Calu3 (cell line): ENCODE data around the gene DRAXIN. TPM values are rescaled to one million over a fixed set of nuclear protein-coding genes. Genes with fewer than 3 reads are reported as not detected.

Source experiments
- BruUV-seq: library from RNA; stranded (reverse); fragments of 400-500 nt; replicated peaks from 2 replicates; lab custom pipeline; 2021; lab: Mats Ljungman, UMichigan
- CTCF ChIA-PET: fragments of 300-600 bp; sonication (Branson Sonifier 250); formaldehyde crosslinking; loops from one replicate; lab custom pipeline; 2022; ENCODE audit warnings: antibody characterized with exemption; lab: Charles Lee
- DNase-seq: peaks from one replicate; pipeline ENCODE4 v3.0.0; 2022
- H3K27ac Mint-ChIP-seq: one replicate; pipeline ENCODE4 v1.8.0; 2022; ENCODE audit warnings: mixed read lengths; ENCODE audit not compliant: unreplicated experiment
- H3K27me3 Mint-ChIP-seq: one replicate; pipeline ENCODE4 v1.8.0; 2022; ENCODE audit warnings: mixed read lengths; ENCODE audit not compliant: unreplicated experiment
- H3K36me3 Mint-ChIP-seq: one replicate; pipeline ENCODE4 v1.8.0; 2022; ENCODE audit warnings: mild to moderate bottlenecking, moderate library complexity, mixed read lengths; ENCODE audit not compliant: insufficient read depth, unreplicated experiment
- H3K4me1 Mint-ChIP-seq: one replicate; pipeline ENCODE4 v1.8.0; 2022; ENCODE audit warnings: mild to moderate bottlenecking, low read depth, mixed read lengths; ENCODE audit not compliant: unreplicated experiment
- H3K4me3 Mint-ChIP-seq: one replicate; pipeline ENCODE4 v1.8.0; 2022; ENCODE audit warnings: mild to moderate bottlenecking, low read depth, moderate library complexity, mixed read lengths; ENCODE audit not compliant: unreplicated experiment
- H3K9me3 Mint-ChIP-seq: one replicate; pipeline ENCODE4 v1.8.0; 2022; ENCODE audit warnings: low read depth, mixed read lengths; ENCODE audit not compliant: unreplicated experiment
- intact Hi-C: fragments of 100-400 bp; cut with micrococcal nuclease; formaldehyde crosslinking; loops from one replicate; pipeline ENCODE4 v1.10.0; 2022; ENCODE audit not compliant: unreplicated experiment
- total RNA-seq: library from RNA; stranded (reverse); gene quantifications from 2 replicates; pipeline ENCODE4 v1.2.3, GENCODE V29; 2022
- TF ChIP-seq, protein P1 (sequence below): fragments of 200-600 bp; IDR thresholded peaks from one replicate; pipeline ENCODE4 v1.8.0; 2022; ENCODE audit warnings: antibody characterized with exemption; ENCODE audit not compliant: unreplicated experiment

Gene DRAXIN
- total RNA-seq, 1 experiment from 2014 or later, result not detected

DNA sequence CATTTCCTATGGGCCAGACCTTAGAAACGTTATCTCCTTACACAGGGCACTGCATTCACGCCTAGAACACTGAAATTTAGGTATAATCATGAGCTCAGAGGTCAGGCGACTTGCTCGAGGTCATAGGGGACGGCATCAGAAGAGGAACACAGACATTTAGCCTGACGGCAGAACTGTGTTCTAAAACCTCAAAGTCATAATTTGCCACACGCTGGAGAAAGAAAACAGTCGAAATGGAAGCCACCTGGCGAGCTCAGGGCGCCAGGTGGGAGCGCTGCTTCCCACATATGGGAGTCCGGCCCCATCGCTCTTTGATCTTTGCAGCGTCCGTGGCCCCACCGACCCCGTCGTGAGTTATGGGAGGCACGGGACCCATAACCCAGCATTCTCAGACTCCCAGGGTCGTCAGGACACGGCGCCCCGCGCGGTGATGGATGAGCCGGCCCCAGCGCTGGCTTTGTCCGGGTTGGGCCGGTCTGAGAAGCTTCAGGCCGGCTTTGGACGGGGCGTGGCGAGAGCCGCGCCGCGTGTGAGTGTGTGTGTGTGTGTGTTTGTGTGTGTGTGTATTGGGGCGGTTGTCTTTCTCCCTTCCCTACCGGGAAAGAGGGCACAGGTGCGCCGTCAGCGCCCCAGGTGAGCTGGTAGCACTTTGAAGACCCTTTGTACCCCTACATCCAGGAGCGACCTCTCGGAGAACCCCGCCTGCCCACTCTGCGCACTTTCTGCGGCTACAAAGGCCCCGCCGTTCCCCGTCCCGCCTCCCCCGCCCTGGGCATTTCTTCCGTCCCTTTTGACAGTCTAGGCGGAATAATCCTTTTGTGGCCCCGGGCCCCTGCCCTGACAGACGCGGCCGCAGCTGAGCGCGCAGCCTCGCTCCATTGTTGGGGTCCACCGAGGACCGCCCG, 861 bp upstream of the DRAXIN start:
- peak; percentile 9 for DNase-seq
- intact Hi-C loops, result no loop called here
- Mint-ChIP-seq H3K9me3 (no peaks in the 10 kb centered on the region), H3K27me3 (peaks cover 66% of the 10 kb centered on the region), H3K36me3 (peaks cover 9% of the 10 kb centered on the region), H3K4me3 (peak overlapping the region; percentile 72), H3K4me1 (peaks cover 28% of the 10 kb centered on the region), H3K27ac (no peak overlapping the region)
- no TSS peak for BruUV-seq
- TF ChIP-seq, protein P1, sequence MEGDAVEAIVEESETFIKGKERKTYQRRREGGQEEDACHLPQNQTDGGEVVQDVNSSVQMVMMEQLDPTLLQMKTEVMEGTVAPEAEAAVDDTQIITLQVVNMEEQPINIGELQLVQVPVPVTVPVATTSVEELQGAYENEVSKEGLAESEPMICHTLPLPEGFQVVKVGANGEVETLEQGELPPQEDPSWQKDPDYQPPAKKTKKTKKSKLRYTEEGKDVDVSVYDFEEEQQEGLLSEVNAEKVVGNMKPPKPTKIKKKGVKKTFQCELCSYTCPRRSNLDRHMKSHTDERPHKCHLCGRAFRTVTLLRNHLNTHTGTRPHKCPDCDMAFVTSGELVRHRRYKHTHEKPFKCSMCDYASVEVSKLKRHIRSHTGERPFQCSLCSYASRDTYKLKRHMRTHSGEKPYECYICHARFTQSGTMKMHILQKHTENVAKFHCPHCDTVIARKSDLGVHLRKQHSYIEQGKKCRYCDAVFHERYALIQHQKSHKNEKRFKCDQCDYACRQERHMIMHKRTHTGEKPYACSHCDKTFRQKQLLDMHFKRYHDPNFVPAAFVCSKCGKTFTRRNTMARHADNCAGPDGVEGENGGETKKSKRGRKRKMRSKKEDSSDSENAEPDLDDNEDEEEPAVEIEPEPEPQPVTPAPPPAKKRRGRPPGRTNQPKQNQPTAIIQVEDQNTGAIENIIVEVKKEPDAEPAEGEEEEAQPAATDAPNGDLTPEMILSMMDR, result no peak
- CTCF ChIA-PET, result no interaction called here

GRCh38 chr1:11691928-11692711, 610 bp downstream of the DRAXIN start:
- DNase-seq, result no peak
- H3K27ac Mint-ChIP-seq, result no peak overlapping the region
- intact Hi-C loops, result no loop called here
- H3K4me3 Mint-ChIP-seq, result peak overlapping the region; percentile 54
- BruUV-seq, result no TSS peak
- peaks cover 9% of the 10 kb centered on the region for H3K36me3 Mint-ChIP-seq
- H3K9me3 Mint-ChIP-seq, result no peaks in the 10 kb centered on the region
- H3K27me3 Mint-ChIP-seq, result peaks cover 66% of the 10 kb centered on the region
- CTCF ChIA-PET, result no interaction called here
- TF ChIP-seq, protein P1, result no peak
- H3K4me1 Mint-ChIP-seq, result peaks cover 28% of the 10 kb centered on the region

DNA sequence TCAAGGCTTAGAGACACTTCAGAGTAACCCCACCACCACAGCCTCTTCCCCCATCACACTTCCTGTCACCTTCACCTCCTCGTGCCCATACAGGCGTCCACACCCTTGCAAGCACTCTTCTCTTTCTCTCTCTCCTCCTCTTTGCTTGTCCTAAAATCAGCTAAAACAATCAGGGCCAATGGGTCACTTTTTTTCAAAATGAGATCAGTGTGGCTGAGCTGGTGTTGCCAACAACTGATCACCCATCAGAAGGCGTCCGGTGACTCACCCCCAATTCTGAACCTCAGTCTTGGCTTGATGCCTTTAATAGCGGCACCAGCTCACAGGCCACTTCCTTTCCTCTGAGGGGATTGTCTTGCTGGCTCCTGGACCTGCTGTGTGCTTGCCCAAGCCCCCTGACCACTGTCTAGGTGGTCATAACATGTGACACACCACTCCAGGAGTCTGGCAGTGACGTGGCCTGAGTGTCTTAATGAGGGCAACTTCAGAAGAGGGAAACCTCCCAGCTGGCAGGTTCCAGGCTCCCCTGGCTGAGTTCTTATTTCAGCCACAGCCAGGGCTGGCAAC, 1.6 kb downstream of the DRAXIN start:
- Mint-ChIP-seq H3K27ac (no peak overlapping the region), H3K4me1 (peaks cover 28% of the 10 kb centered on the region), H3K27me3 (peaks cover 60% of the 10 kb centered on the region), H3K4me3 (no peak overlapping the region), H3K36me3 (peaks cover 9% of the 10 kb centered on the region), H3K9me3 (no peaks in the 10 kb centered on the region)
- peak; percentile 56 for DNase-seq
- BruUV-seq, result no TSS peak
- CTCF ChIA-PET, result interaction anchor here (0.6 to 1.5 kb wide), 5 partner anchors 11 to 43 kb away, joined by 3 to 4 read pairs (median 3); no protein-coding TSS in a partner anchor
- intact Hi-C loops, result no loop called here
- TF ChIP-seq, protein P1, result no peak

- Mint-ChIP-seq H3K27ac (no peak overlapping the region), H3K36me3 (peaks cover 9% of the 10 kb centered on the region), H3K4me1 (peaks cover 28% of the 10 kb centered on the region), H3K27me3 (peaks cover 63% of the 10 kb centered on the region), H3K4me3 (no peak overlapping the region), H3K9me3 (no peaks in the 10 kb centered on the region)
- no TSS peak for BruUV-seq
- CTCF ChIA-PET, result interaction anchor here (1.4 to 1.5 kb wide), 3 partner anchors 12 to 39 kb away, joined by 3 to 4 read pairs (median 3); no protein-coding TSS in a partner anchor
- intact Hi-C loops, result no loop called here
- no peak for DNase-seq
- TF ChIP-seq, protein P1, result no peak
Measured at GRCh38 chr1:11693917-11694316, 2.4 kb downstream of the DRAXIN start.
